Ascending aorta (tissue), 2 donors: ENCODE data around the gene RIBC2. TPM values are rescaled to one million over a fixed set of nuclear protein-coding genes. Genes with fewer than 3 reads are reported as not detected.

Source experiments
- DNase-seq, 2 donors: peaks; one replicate each; pipeline ENCODE4 v3.0.0-alpha.2; 2019; ENCODE audit warnings: low spot score in 2 of 2
- H3K27ac ChIP-seq, 2 donors: fragments of 200-600 bp; sonication (generic); one replicate each; pipeline ENCODE4 v1.5.1; 2016 to 2017; ENCODE audit warnings: mild to moderate bottlenecking in 1 of 2
- H3K27me3 ChIP-seq: fragments of 200-600 bp; sonication (generic); one replicate; pipeline ENCODE4 v1.5.1; 2017
- H3K36me3 ChIP-seq, 2 donors: fragments of 200-600 bp; sonication (generic); one replicate each; pipeline ENCODE4 v1.5.1; 2016
- H3K4me1 ChIP-seq, 2 donors: fragments of 200-600 bp; sonication (generic); one replicate each; pipeline ENCODE4 v1.5.1; 2016 to 2017; ENCODE audit warnings: mild to moderate bottlenecking in 1 of 2
- H3K4me3 ChIP-seq, 2 donors: fragments of 200-600 bp; sonication (generic); one replicate each; pipeline ENCODE4 v1.5.1; 2016 to 2017; ENCODE audit warnings: mild to moderate bottlenecking in 1 of 2
- H3K9me3 ChIP-seq, 2 donors: fragments of 200-600 bp; sonication (generic); one replicate each; pipeline ENCODE4 v1.5.1; 2016
- intact Hi-C: fragments of 100-400 bp; cut with DNase I; formaldehyde crosslinking; loops from one replicate; pipeline ENCODE4 v1.15.1; 2023
- total RNA-seq: library from RNA; depleted of rRNA; stranded (reverse); fragments of >200 nt; gene quantifications from one replicate; pipeline ENCODE4 v1.1.0, GENCODE V29; 2016
- TF ChIP-seq, protein P1 (sequence below), 3 experiments: fragments of 200-600 bp in 2 of 3; fragments of 450-650 bp in 1 of 3; sonication (generic) in 2 of 3; IDR thresholded peaks; one replicate each; pipeline ENCODE4 v1.5.1; 2016 to 2019; ENCODE audit warnings: antibody characterized with exemption in 3 of 3, mild to moderate bottlenecking in 1 of 3, moderate library complexity in 1 of 3

The RIBC2 gene
- total RNA-seq, 1 donor from 2014 or later: not detected

DNA sequence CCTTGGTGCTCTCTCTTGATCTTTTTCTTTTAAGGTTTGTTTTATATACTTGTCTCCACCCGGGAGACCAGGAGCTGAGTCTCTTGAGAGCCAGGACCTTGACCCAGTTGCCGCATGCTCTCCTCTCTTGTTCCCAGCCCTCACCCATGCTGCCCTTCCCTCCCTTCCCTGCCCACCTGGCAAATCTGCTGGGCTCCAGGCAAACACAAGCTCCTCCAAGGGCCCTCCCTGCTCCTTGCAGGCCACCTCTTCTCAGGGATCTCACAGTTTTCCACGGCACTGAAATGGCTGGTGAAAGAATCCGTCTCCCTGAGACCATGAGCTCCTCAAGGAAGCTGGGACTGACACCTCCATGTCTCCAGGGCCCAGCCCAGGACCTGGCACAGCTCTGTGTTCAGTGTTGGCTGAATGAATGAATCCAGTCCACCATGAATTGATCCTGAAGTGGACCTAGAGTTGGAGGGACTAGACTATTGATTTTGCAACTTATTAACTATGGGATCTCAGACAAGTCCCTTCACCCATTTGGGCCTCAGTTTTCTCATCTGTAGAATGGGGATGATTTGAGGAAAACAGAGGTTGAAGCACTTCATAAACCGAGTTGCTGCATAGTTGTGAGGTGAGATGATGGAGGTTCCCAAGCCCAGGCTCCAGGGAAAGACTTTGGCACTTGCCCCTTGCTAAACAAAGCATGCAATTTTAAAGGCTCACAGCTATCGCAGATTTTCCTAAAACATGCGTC is 64.0 kb downstream of the RIBC2 start:
- intact Hi-C loops: loop anchor here (2.0 to 5.0 kb wide), 2 partner anchors 35 to 61 kb away; no protein-coding TSS in a partner anchor
- H3K36me3 ChIP-seq: no peaks in the 10 kb centered on the region
- no peaks in the 10 kb centered on the region for H3K9me3 ChIP-seq
- H3K4me3 ChIP-seq: no peak overlapping the region
- DNase-seq: no peak
- no peaks in the 10 kb centered on the region for H3K27me3 ChIP-seq
- peaks cover 5 to 24% of the 10 kb centered on the region in 2 donors for H3K4me1 ChIP-seq
- TF ChIP-seq, protein P1, sequence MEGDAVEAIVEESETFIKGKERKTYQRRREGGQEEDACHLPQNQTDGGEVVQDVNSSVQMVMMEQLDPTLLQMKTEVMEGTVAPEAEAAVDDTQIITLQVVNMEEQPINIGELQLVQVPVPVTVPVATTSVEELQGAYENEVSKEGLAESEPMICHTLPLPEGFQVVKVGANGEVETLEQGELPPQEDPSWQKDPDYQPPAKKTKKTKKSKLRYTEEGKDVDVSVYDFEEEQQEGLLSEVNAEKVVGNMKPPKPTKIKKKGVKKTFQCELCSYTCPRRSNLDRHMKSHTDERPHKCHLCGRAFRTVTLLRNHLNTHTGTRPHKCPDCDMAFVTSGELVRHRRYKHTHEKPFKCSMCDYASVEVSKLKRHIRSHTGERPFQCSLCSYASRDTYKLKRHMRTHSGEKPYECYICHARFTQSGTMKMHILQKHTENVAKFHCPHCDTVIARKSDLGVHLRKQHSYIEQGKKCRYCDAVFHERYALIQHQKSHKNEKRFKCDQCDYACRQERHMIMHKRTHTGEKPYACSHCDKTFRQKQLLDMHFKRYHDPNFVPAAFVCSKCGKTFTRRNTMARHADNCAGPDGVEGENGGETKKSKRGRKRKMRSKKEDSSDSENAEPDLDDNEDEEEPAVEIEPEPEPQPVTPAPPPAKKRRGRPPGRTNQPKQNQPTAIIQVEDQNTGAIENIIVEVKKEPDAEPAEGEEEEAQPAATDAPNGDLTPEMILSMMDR (IDR thresholded peaks at IDR 0.05): no peak
- peak overlapping the region; percentile 65 to 86 for H3K27ac ChIP-seq

DNA sequence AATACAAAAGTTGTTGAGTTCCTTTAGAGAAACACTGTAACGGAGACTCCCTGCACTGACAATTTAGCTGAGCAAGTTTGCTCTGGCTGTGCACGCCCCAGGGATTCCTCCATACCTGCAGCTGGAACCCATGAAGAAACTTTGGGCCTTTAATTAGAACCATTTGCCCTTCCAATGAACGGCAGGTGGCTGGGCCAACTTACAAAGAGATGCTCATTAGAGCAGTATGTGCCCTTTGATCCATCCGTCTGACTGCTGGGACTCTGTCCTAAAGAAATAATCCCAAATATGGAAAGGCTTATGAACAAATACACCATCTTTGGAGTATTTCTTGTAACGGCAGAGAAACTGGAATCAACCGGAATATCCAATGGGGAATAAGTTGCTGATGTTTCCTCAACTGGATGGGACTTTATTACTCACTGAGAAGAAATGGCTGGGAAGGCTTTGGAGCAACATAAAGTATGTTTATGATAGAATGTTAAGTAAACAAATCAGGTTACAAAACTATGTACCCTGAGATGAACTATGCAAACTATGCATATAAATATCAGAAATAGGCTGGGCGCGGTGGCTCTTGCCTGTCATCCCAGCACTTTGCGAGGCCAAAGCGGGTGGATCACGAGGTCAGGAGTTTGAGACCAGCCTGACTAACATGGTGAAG is 64.7 kb downstream of the RIBC2 start:
- H3K27ac ChIP-seq: peak overlapping the region; percentile 65 to 86
- intact Hi-C loops: loop anchor here (2.0 to 5.0 kb wide), 2 partner anchors 36 to 61 kb away; no protein-coding TSS in a partner anchor
- TF ChIP-seq, protein P1 (IDR thresholded peaks at IDR 0.05): no peak
- H3K9me3 ChIP-seq: no peaks in the 10 kb centered on the region
- no peak for DNase-seq
- H3K4me3 ChIP-seq: no peak overlapping the region
- H3K36me3 ChIP-seq: no peaks in the 10 kb centered on the region
- no peaks in the 10 kb centered on the region for H3K27me3 ChIP-seq
- peaks cover 5 to 22% of the 10 kb centered on the region in 2 donors for H3K4me1 ChIP-seq

DNA sequence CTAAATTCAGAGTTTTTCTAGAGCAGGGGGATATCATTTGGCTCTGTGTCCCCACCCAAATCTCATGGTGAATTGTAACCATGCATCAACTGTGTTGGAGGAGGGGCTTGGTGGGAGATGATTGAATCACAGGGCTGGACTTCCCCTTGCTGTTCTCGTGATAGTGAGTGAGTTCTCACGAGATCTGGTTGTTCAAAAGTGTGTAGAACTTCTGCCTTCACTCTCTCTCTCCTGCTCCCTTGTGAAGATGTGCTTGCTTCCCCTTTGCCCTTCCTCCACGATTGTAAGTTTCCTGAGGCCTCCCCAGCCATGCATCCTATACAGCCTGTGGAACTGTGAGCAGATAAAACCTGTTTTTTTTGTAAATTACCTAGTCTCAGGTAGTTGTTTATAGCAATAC is 67.2 kb downstream of the RIBC2 start:
- Histone ChIP-seq H3K36me3 (no peaks in the 10 kb centered on the region), H3K9me3 (no peaks in the 10 kb centered on the region), H3K4me3 (no peak overlapping the region), H3K4me1 (peaks cover 9 to 27% of the 10 kb centered on the region in 2 donors), H3K27me3 (no peaks in the 10 kb centered on the region), H3K27ac (no peak overlapping the region)
- TF ChIP-seq, protein P1 (IDR thresholded peaks at IDR 0.05): no peak
- intact Hi-C loops: no loop called here
- DNase-seq: no peak

DNA sequence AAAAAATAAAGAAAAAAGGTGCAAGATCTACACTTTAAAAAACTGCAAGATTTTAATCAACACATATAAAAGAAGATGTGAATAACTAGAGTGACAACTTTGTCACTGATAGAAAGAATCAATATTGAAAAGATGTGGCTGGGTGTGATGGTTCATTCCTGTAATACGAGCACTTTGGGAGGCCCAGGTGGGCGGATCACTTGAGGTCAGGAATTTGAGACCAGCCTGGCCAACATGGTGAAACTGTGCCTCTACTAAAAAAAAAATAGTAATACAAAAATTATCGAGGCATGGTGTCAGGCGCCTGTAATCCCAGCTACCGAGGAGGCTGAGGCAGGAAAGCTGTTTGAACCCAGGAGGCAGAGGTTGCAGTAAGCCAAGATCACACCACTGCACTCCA is 68.2 kb downstream of the RIBC2 start:
- DNase-seq: no peak

More for the DNA sequence above, 68.2 kb downstream of the RIBC2 start:
- no peaks in the 10 kb centered on the region for H3K36me3 ChIP-seq
- no peak overlapping the region for H3K4me3 ChIP-seq
- no peak overlapping the region for H3K27ac ChIP-seq
- no peaks in the 10 kb centered on the region for H3K27me3 ChIP-seq
- TF ChIP-seq, protein P1 (IDR thresholded peaks at IDR 0.05): no peak
- H3K9me3 ChIP-seq: no peaks in the 10 kb centered on the region
- peaks cover 9 to 29% of the 10 kb centered on the region in 2 donors for H3K4me1 ChIP-seq
- intact Hi-C loops: no loop called here

Other genes with a start within 250 kb of the RIBC2 start
- gene NUP50, start 249.8 kb upstream of the RIBC2 start, total RNA-seq: 75.8 TPM
- gene KIAA0930, start 172.8 kb upstream of the RIBC2 start, total RNA-seq: 60.0 TPM
- not detected for gene UPK3A, start 128.7 kb upstream of the RIBC2 start, total RNA-seq
- gene FAM118A, start 103.8 kb upstream of the RIBC2 start, total RNA-seq: 23.5 TPM
- gene SMC1B, start 94 bp upstream of the RIBC2 start, total RNA-seq: not detected
- gene FBLN1, start 89.2 kb downstream of the RIBC2 start, total RNA-seq: 580 TPM